Endothelial cell of umbilical vein (primary cell): ENCODE results near the gene RAD51B. TPM values are rescaled to one million over a fixed set of nuclear protein-coding genes. Genes with fewer than 3 reads are reported as not detected.

Experiments
- BruUV-seq: library from RNA; stranded (reverse); fragments of 400-500 nt; replicated peaks from 2 replicates; lab custom pipeline; 2021; lab: Mats Ljungman, UMichigan
- CTCF ChIA-PET: fragments of 300-600, 350-600 bp; sonication (Branson Sonifier 250); formaldehyde crosslinking; loops from one replicate; lab custom pipeline; 2021; ENCODE audit warnings: antibody characterized with exemption, inconsistent platforms; lab: Charles Lee
- POLR2A ChIA-PET: fragments of 300-600, 350-600 bp; sonication (Branson Sonifier 250); formaldehyde crosslinking; loops from one replicate; lab custom pipeline; 2021; ENCODE audit warnings: antibody characterized with exemption, inconsistent platforms; lab: Charles Lee
- DNase-seq: peaks from one replicate; pipeline ENCODE4 v3.0.0-alpha.2; 2011; ENCODE audit warnings: low read depth, low spot score
- FAIRE-seq: peaks from 2 replicates; lab custom pipeline; 2011; peaks lifted over from hg19 to GRCh38; lab: Jason Lieb, UNC
- H2AFZ ChIP-seq: 2 replicates; pipeline ENCODE4 v1.6.0; 2012; ENCODE audit warnings: low read depth, low read length, control low read depth, inconsistent platforms
- H3K27ac ChIP-seq: 2 replicates; pipeline ENCODE4 v1.5.1; 2011; ENCODE audit warnings: low read depth, mild to moderate bottlenecking, control low read depth, low read length, moderate library complexity; ENCODE audit not compliant: insufficient read depth
- H3K27me3 ChIP-seq, 2 experiments: 2 replicates each; pipeline versions ENCODE4 v1.6.0 to v1.6.1; 2011; ENCODE audit warnings: low read length in 2 of 2, mixed read lengths in 1 of 2; ENCODE audit not compliant: control insufficient read depth in 2 of 2, insufficient read depth in 2 of 2
- H3K36me3 ChIP-seq, 2 experiments: 2 replicates in 1 of 2; 3 replicates in 1 of 2; pipeline ENCODE4 v1.5.1; 2011; ENCODE audit warnings: low read length in 2 of 2, mild to moderate bottlenecking in 1 of 2, moderate library complexity in 1 of 2; ENCODE audit not compliant: control insufficient read depth in 2 of 2, insufficient read depth in 2 of 2; ENCODE audit errors: extremely low read depth in 1 of 2
- H3K4me1 ChIP-seq: 3 replicates; pipeline ENCODE4 v1.5.1; 2011; ENCODE audit warnings: mild to moderate bottlenecking, low read length; ENCODE audit not compliant: control insufficient read depth, insufficient read depth; ENCODE audit errors: extremely low read depth
- H3K4me2 ChIP-seq: 2 replicates; pipeline ENCODE4 v1.6.1; 2011; ENCODE audit warnings: low read length, control low read depth, mixed read lengths; ENCODE audit not compliant: insufficient read depth
- H3K4me3 ChIP-seq, 3 experiments: fragments of 200-600 bp in 1 of 3; sonication (generic), shearing (Covaris generic) in 1 of 3; replicated peaks in 1 of 3; 2 replicates each; pipeline ENCODE4 v1.5.1; 2011 to 2016; ENCODE audit warnings: control low read depth in 3 of 3, low read length in 3 of 3, mild to moderate bottlenecking in 2 of 3, inconsistent platforms in 1 of 3, low read depth in 1 of 3, moderate library complexity in 1 of 3; ENCODE audit not compliant: insufficient read depth in 1 of 3
- H3K79me2 ChIP-seq: 2 replicates; pipeline ENCODE4 v1.6.0; 2012; ENCODE audit warnings: low read length, inconsistent platforms; ENCODE audit not compliant: control insufficient read depth, insufficient read depth
- H3K9ac ChIP-seq: replicated peaks from 2 replicates; pipeline ENCODE3; 2011; ENCODE audit warnings: low read length, control low read depth; ENCODE audit not compliant: insufficient read depth; ENCODE audit errors: extremely low read depth
- H3K9me1 ChIP-seq: replicated peaks from 3 replicates; pipeline ENCODE4 v1.6.0; 2011; ENCODE audit warnings: mild to moderate bottlenecking, low read length; ENCODE audit not compliant: control insufficient read depth, insufficient read depth; ENCODE audit errors: extremely low read depth
- H3K9me3 ChIP-seq: replicated peaks from 2 replicates; pipeline ENCODE4 v1.5.1; 2012; ENCODE audit warnings: low read length, inconsistent platforms; ENCODE audit not compliant: control insufficient read depth, insufficient read depth
- H4K20me1 ChIP-seq: replicated peaks from 2 replicates; pipeline ENCODE3; 2011; ENCODE audit warnings: mild to moderate bottlenecking, low read length; ENCODE audit not compliant: control insufficient read depth, insufficient read depth; ENCODE audit errors: extremely low read depth
- CTCF ChIP-seq, 2 donors: IDR thresholded peaks; 1 replicate in 1 of 2; 2 replicates in 1 of 2; pipeline ENCODE4 v1.5.1; 2011; ENCODE audit warnings: low read length in 2 of 2, mild to moderate bottlenecking in 2 of 2, moderate library complexity in 2 of 2, control low read depth in 1 of 2, inconsistent platforms in 1 of 2, low read depth in 1 of 2; ENCODE audit not compliant: insufficient read depth in 1 of 2; ENCODE audit errors: extremely low read depth in 1 of 2
- EZH2 ChIP-seq: IDR thresholded peaks from 2 replicates; pipeline ENCODE4 v1.6.1; 2012; ENCODE audit warnings: borderline replicate concordance, low read depth, mild to moderate bottlenecking, moderate library complexity, low read length, inconsistent platforms; ENCODE audit not compliant: severe bottlenecking
- FOS ChIP-seq: IDR thresholded peaks from 2 replicates; pipeline ENCODE4 v1.6.1; 2011; ENCODE audit warnings: mild to moderate bottlenecking, low read length, moderate library complexity, borderline replicate concordance; ENCODE audit not compliant: insufficient read depth
- GATA2 ChIP-seq: IDR thresholded peaks from 2 replicates; pipeline ENCODE4 v1.7.0; 2011; ENCODE audit warnings: low read depth, mild to moderate bottlenecking, moderate library complexity, mixed read lengths, low read length; ENCODE audit not compliant: insufficient read length, insufficient read depth
- JUN ChIP-seq: IDR thresholded peaks from 2 replicates; pipeline ENCODE4 v1.6.1; 2011; ENCODE audit warnings: borderline replicate concordance, low read depth; ENCODE audit not compliant: insufficient read length, insufficient read depth
- MAX ChIP-seq: IDR thresholded peaks from 2 replicates; pipeline ENCODE4 v1.6.1; 2011; ENCODE audit not compliant: insufficient read depth, insufficient read length
- MYC ChIP-seq: IDR thresholded peaks from one replicate; pipeline ENCODE4 v1.6.1; 2011; ENCODE audit warnings: mild to moderate bottlenecking, low read depth, low read length
- POLR2A ChIP-seq: IDR thresholded peaks from 2 replicates; pipeline ENCODE4 v1.6.1; 2012; ENCODE audit warnings: low read depth, mild to moderate bottlenecking, control low read depth, low read length
- POLR2AphosphoS5 ChIP-seq: IDR thresholded peaks from 2 replicates; pipeline ENCODE4 v1.6.1; 2012; ENCODE audit warnings: low read depth, mild to moderate bottlenecking, control low read depth, low read length, moderate library complexity; ENCODE audit not compliant: insufficient read depth
- dilution Hi-C: fragments of 300-500 bp; cut with MboI; formaldehyde crosslinking; loops from one replicate; pipeline ENCODE4 v1.15.0; 2019; ENCODE audit warnings: low sequenced_read_pairs; ENCODE audit not compliant: extremely low pct_ligation_motif_present
- intact Hi-C: fragments of 100-400 bp; cut with micrococcal nuclease; formaldehyde crosslinking; loops from one replicate; pipeline ENCODE4 v1.10.0; 2022
- polyA plus RNA-seq, 4 experiments: library from polyadenylated mRNA; depleted of rRNA in 3 of 4; stranded (reverse) in 3 of 4; unstranded in 1 of 4; fragments of >200 nt; gene quantifications; 2 replicates each; pipeline versions ENCODE4 v1.2.1 to v1.2.3, GENCODE V29; 2011 to 2012; ENCODE audit warnings: missing spikeins in 1 of 4
- total RNA-seq: library from RNA; stranded (reverse); gene quantifications from 2 replicates; pipeline ENCODE4 v1.2.3, GENCODE V29; 2021

RAD51B gene
- total and polyA plus RNA-seq, 2 donors (not counting 3 experiments of a cell fraction or from before 2014, with no cell fraction given): 3.9 to 19.0 TPM

- TF ChIP-seq MYC (no peak), GATA2 (no peak), JUN (no peak), CTCF (IDR thresholded peaks at IDR 0.05; ENCODE audit: extremely low read depth in 1 of 2, insufficient read depth in 1 of 2, low read depth in 1 of 2, low read length in 2 of 2) (no peak), FOS (no peak), EZH2 (no peak), POLR2A (no peak), POLR2AphosphoS5 (no peak), MAX (no peak)
- POLR2A ChIA-PET: no interaction called here
- no peaks in the 10 kb centered on the region for H3K9me3 ChIP-seq
- H3K4me1 ChIP-seq: no peaks in the 10 kb centered on the region
- no peak overlapping the region for H3K9ac ChIP-seq
- dilution Hi-C loops: no loop called here
- no peaks in the 10 kb centered on the region for H3K27me3 ChIP-seq
- H3K27ac ChIP-seq: no peak overlapping the region
- no peak overlapping the region for H3K4me3 ChIP-seq
- FAIRE-seq (no peak), DNase-seq (no peak)
- no peaks in the 10 kb centered on the region for H3K79me2 ChIP-seq
- H3K36me3 ChIP-seq: no peaks in the 10 kb centered on the region
- H4K20me1 ChIP-seq: no peaks in the 10 kb centered on the region
- no peaks in the 10 kb centered on the region for H3K9me1 ChIP-seq
- H2AFZ ChIP-seq: no peak overlapping the region
- no TSS peak for BruUV-seq
- no peak overlapping the region for H3K4me2 ChIP-seq
- CTCF ChIA-PET: interaction anchor here (1.9 kb wide), 1 partner anchor 159 kb away, joined by 4 read pairs; no protein-coding TSS in a partner anchor
- intact Hi-C loops: no loop called here
Measured at GRCh38 chr14:68088451-68088854, 268.9 kb downstream of the RAD51B start.
